IPS-15b (cell line): ENCODE data around the gene IFIT3.

ENCODE experiments used
- H3K27me3 ChIP-seq: one replicate; pipeline ENCODE4 v1.6.1; 2013; ENCODE audit warnings: low read length; ENCODE audit not compliant: control insufficient read depth, insufficient read depth
- H3K36me3 ChIP-seq: one replicate; pipeline ENCODE4 v1.6.1; 2013; ENCODE audit warnings: low read length; ENCODE audit not compliant: control insufficient read depth, insufficient read depth
- H3K4me1 ChIP-seq: one replicate; pipeline ENCODE4 v1.6.1; 2013; ENCODE audit warnings: mild to moderate bottlenecking, low read length; ENCODE audit not compliant: control insufficient read depth, insufficient read depth
- H3K4me3 ChIP-seq: one replicate; pipeline ENCODE4 v1.5.1; 2013; ENCODE audit warnings: low read depth, low read length
- H3K9ac ChIP-seq: one replicate; pipeline ENCODE4 v1.6.1; 2013; ENCODE audit warnings: low read depth, mild to moderate bottlenecking, low read length
- H3K9me3 ChIP-seq: one replicate; pipeline ENCODE4 v1.6.1; 2013; ENCODE audit warnings: mild to moderate bottlenecking, low read length; ENCODE audit not compliant: control insufficient read depth, insufficient read depth

IFIT3 gene

DNA sequence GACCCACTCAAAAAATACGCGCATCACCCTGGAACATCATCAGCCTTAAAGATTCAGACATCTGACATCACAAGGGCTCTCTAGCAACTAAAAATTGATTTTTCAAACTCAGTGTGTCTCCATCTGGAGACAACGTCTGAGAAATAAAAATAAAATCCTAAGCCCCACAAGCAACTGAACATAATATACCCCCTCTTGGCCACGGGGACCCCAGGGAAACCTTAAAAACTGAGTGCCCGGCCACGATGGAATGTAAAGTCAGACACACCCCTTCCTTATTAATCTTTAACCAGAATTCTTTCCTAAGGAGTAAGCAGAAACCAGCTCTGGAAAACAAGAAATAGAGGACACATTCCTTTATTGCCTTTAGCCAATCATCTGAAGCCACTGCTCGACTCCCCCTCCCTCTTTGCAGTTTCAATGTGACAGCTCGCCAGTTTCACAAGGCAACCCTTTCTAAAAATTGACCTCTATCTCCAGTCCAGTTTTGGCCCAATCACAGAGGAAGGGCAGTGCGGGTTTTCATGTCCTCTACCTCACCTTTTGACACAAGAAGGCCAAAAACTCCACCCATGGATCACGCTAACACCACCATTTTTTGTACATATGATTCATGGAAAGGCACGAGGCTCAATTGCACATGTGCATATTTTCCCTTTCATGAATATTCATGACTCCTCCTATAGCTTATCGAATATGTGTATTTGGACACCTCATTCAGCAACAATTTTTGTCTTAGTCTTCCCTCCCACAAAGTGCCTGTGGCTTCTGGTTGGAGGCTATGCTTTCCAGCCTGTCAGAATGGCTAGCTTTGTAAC lies 24.2 kb downstream of the IFIT3 start:
- Histone ChIP-seq H3K36me3 (no peaks in the 10 kb centered on the region), H3K9me3 (no peaks in the 10 kb centered on the region), H3K4me3 (no peak overlapping the region), H3K4me1 (peaks cover 31% of the 10 kb centered on the region), H3K9ac (no peak overlapping the region), H3K27me3 (no peaks in the 10 kb centered on the region)

- Histone ChIP-seq H3K4me3 (no peak overlapping the region), H3K27me3 (no peaks in the 10 kb centered on the region), H3K36me3 (no peaks in the 10 kb centered on the region), H3K9me3 (no peaks in the 10 kb centered on the region), H3K4me1 (peaks cover 26% of the 10 kb centered on the region), H3K9ac (no peak overlapping the region)
Measured at GRCh38 chr10:89352802-89353201, 25.0 kb downstream of the IFIT3 start.

- Histone ChIP-seq H3K9me3 (no peaks in the 10 kb centered on the region), H3K4me1 (peaks cover 10% of the 10 kb centered on the region), H3K36me3 (no peaks in the 10 kb centered on the region), H3K27me3 (no peaks in the 10 kb centered on the region), H3K4me3 (no peak overlapping the region), H3K9ac (no peak overlapping the region)
Measured at GRCh38 chr10:89355394-89355931, 27.7 kb downstream of the IFIT3 start.

DNA sequence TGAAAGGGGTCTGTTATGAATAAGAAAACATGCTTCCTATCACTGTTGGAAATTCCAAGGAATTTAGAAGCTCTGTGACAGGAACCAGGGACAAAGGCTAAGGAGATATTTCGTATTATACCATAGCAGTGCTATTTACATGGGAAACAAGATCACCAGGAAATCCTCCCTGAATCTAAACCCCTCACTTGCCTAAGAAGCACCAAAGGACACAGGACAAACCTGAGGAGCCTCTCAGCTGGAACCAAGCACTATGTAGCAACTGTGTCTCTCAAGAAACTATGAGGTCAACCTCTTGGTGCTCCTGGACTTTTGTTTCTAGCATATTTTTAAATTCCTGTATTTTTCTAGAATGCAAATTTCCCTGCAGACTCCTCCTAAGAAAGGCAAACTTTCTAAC lies 29.3 kb downstream of the IFIT3 start:
- no peak overlapping the region for H3K9ac ChIP-seq
- no peak overlapping the region for H3K4me3 ChIP-seq
- peaks cover 6% of the 10 kb centered on the region for H3K4me1 ChIP-seq
- no peaks in the 10 kb centered on the region for H3K36me3 ChIP-seq
- H3K9me3 ChIP-seq = no peaks in the 10 kb centered on the region
- H3K27me3 ChIP-seq = no peaks in the 10 kb centered on the region

DNA sequence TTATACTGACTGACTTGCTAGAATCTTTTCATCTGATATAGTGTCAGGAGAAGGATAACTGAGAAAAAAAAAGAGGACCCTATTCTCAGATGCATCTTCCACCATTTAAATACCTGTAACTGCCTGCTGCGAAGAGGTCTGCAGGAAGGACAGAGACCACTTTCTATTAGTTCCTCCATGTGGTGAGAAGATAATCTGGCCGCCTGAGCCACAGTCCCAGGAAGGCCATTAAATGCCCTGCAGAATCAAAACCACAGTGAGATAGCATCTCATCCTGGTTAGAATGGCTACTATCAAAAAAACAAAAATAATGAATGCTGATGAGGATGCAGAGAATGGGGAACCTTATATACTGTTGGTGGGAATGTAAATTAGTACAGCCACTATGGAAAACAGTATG lies 30.2 kb downstream of the IFIT3 start:
- Histone ChIP-seq H3K4me3 (no peak overlapping the region), H3K9ac (no peak overlapping the region), H3K27me3 (no peaks in the 10 kb centered on the region), H3K4me1 (peaks cover 2% of the 10 kb centered on the region), H3K9me3 (no peaks in the 10 kb centered on the region), H3K36me3 (no peaks in the 10 kb centered on the region)

- H3K4me1 ChIP-seq = no peaks in the 10 kb centered on the region
- no peaks in the 10 kb centered on the region for H3K27me3 ChIP-seq
- H3K9ac ChIP-seq = no peak overlapping the region
- H3K36me3 ChIP-seq = no peaks in the 10 kb centered on the region
- no peaks in the 10 kb centered on the region for H3K9me3 ChIP-seq
- no peak overlapping the region for H3K4me3 ChIP-seq
Measured at GRCh38 chr10:89360157-89360556, 32.4 kb downstream of the IFIT3 start.

- H3K4me1 ChIP-seq = no peaks in the 10 kb centered on the region
- H3K9ac ChIP-seq = no peak overlapping the region
Measured at GRCh38 chr10:89362929-89363328, 35.1 kb downstream of the IFIT3 start.

GRCh38 chr10:89363729-89364442 lies 36.1 kb downstream of the IFIT3 start:
- H3K4me3 ChIP-seq = no peak overlapping the region
- no peaks in the 10 kb centered on the region for H3K9me3 ChIP-seq
- H3K4me1 ChIP-seq = no peaks in the 10 kb centered on the region
- H3K36me3 ChIP-seq = no peaks in the 10 kb centered on the region
- H3K9ac ChIP-seq = no peak overlapping the region
- H3K27me3 ChIP-seq = no peaks in the 10 kb centered on the region

More at GRCh38 chr10:89362929-89363328, 35.1 kb downstream of the IFIT3 start:
- H3K4me3 ChIP-seq = no peak overlapping the region
- no peaks in the 10 kb centered on the region for H3K27me3 ChIP-seq
- no peaks in the 10 kb centered on the region for H3K9me3 ChIP-seq
- H3K36me3 ChIP-seq = no peaks in the 10 kb centered on the region

DNA sequence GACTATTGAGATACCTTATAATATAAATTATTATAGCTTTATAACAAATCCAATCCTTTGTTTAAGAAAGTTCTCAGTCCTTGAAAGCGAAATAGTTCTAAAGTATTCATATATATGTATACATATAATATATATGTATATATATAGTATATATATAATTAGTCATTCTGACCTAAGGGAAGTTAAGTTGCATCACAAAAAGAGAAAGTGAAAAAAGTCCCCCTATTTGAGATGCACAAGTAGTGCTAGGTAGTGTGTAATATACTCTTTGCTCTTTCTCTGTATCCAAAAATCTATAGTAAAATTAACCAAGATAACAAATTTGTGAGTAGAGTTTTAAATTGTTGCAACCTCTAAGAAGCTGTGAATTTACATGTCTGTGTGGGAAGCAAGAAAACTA lies 36.7 kb downstream of the IFIT3 start:
- no peaks in the 10 kb centered on the region for H3K27me3 ChIP-seq
- no peaks in the 10 kb centered on the region for H3K9me3 ChIP-seq
- H3K36me3 ChIP-seq = no peaks in the 10 kb centered on the region
- H3K4me3 ChIP-seq = no peak overlapping the region
- no peaks in the 10 kb centered on the region for H3K4me1 ChIP-seq
- no peak overlapping the region for H3K9ac ChIP-seq

- Histone ChIP-seq H3K27me3 (no peaks in the 10 kb centered on the region), H3K9ac (no peak overlapping the region), H3K4me1 (no peaks in the 10 kb centered on the region), H3K4me3 (no peak overlapping the region), H3K9me3 (no peaks in the 10 kb centered on the region), H3K36me3 (no peaks in the 10 kb centered on the region)
Measured at GRCh38 chr10:89367529-89367928, 39.7 kb downstream of the IFIT3 start.

DNA sequence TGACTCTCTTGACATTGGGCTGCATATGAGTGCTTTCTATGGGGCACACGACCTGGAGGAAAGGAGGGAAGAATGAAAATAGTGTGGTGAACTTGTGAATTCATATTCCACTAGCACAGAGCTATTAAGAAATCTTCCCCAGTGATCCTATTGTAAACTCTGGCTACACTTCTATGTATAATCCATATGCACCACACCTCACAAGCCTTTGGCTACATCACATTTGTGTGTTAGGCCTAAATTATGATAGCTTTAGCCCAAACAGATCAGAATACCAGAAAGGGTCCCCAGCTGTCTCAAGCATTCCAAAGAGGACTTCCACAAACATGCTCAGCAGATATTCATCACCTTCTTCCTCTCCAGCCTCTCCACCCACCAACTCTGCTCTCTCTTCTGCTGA lies 40.3 kb downstream of the IFIT3 start:
- no peak overlapping the region for H3K9ac ChIP-seq
- H3K4me1 ChIP-seq = no peaks in the 10 kb centered on the region
- H3K9me3 ChIP-seq = no peaks in the 10 kb centered on the region
- no peaks in the 10 kb centered on the region for H3K36me3 ChIP-seq
- no peak overlapping the region for H3K4me3 ChIP-seq
- no peaks in the 10 kb centered on the region for H3K27me3 ChIP-seq
